Ascending aorta (tissue), 2 donors: ENCODE data around the gene OR6X1. TPM values are rescaled to one million over a fixed set of nuclear protein-coding genes. Genes with fewer than 3 reads are reported as not detected.

Experiments used
- DNase-seq, 2 donors: peaks; one replicate each; pipeline ENCODE4 v3.0.0-alpha.2; 2019; ENCODE audit warnings: low spot score in 2 of 2
- H3K27ac ChIP-seq, 2 donors: fragments of 200-600 bp; sonication (generic); one replicate each; pipeline ENCODE4 v1.5.1; 2016 to 2017; ENCODE audit warnings: mild to moderate bottlenecking in 1 of 2
- H3K27me3 ChIP-seq: fragments of 200-600 bp; sonication (generic); one replicate; pipeline ENCODE4 v1.5.1; 2017
- H3K36me3 ChIP-seq, 2 donors: fragments of 200-600 bp; sonication (generic); one replicate each; pipeline ENCODE4 v1.5.1; 2016
- H3K4me1 ChIP-seq, 2 donors: fragments of 200-600 bp; sonication (generic); one replicate each; pipeline ENCODE4 v1.5.1; 2016 to 2017; ENCODE audit warnings: mild to moderate bottlenecking in 1 of 2
- H3K4me3 ChIP-seq, 2 donors: fragments of 200-600 bp; sonication (generic); one replicate each; pipeline ENCODE4 v1.5.1; 2016 to 2017; ENCODE audit warnings: mild to moderate bottlenecking in 1 of 2
- H3K9me3 ChIP-seq, 2 donors: fragments of 200-600 bp; sonication (generic); one replicate each; pipeline ENCODE4 v1.5.1; 2016
- CTCF ChIP-seq, 3 experiments: fragments of 200-600 bp in 2 of 3; fragments of 450-650 bp in 1 of 3; sonication (generic) in 2 of 3; IDR thresholded peaks; one replicate each; pipeline ENCODE4 v1.5.1; 2016 to 2019; ENCODE audit warnings: antibody characterized with exemption in 3 of 3, mild to moderate bottlenecking in 1 of 3, moderate library complexity in 1 of 3
- intact Hi-C: fragments of 100-400 bp; cut with DNase I; formaldehyde crosslinking; loops from one replicate; pipeline ENCODE4 v1.15.1; 2023
- total RNA-seq: library from RNA; depleted of rRNA; stranded (reverse); fragments of >200 nt; gene quantifications from one replicate; pipeline ENCODE4 v1.1.0, GENCODE V29; 2016

The OR6X1 gene
- total RNA-seq, 1 donor from 2014 or later: not detected

- TF ChIP-seq CTCF (IDR thresholded peaks at IDR 0.05): peak in 2 of 3 experiments; percentile 11 to 30
- Histone ChIP-seq H3K27ac (no peak overlapping the region), H3K27me3 (no peaks in the 10 kb centered on the region), H3K4me3 (no peak overlapping the region), H3K9me3 (no peaks in the 10 kb centered on the region), H3K4me1 (no peaks in the 10 kb centered on the region), H3K36me3 (no peaks in the 10 kb centered on the region)
- no peak for DNase-seq
- intact Hi-C loops: no loop called here
These were observed 46.6 kb downstream of the OR6X1 start for GRCh38 chr11:123707606-123708205.

GRCh38 chr11:123707206-123707605 lies 47.1 kb downstream of the OR6X1 start:
- intact Hi-C loops: no loop called here
- no peak overlapping the region for H3K4me3 ChIP-seq
- H3K4me1 ChIP-seq: no peaks in the 10 kb centered on the region
- H3K9me3 ChIP-seq: no peaks in the 10 kb centered on the region
- H3K36me3 ChIP-seq: no peaks in the 10 kb centered on the region
- H3K27ac ChIP-seq: no peak overlapping the region
- no peak for DNase-seq
- H3K27me3 ChIP-seq: no peaks in the 10 kb centered on the region
- no peak for TF ChIP-seq CTCF (IDR thresholded peaks at IDR 0.05)

GRCh38 chr11:123704341-123704740 lies 50.0 kb downstream of the OR6X1 start:
- TF ChIP-seq CTCF (IDR thresholded peaks at IDR 0.05): no peak
- no peak overlapping the region for H3K27ac ChIP-seq
- intact Hi-C loops: no loop called here
- no peaks in the 10 kb centered on the region for H3K9me3 ChIP-seq
- no peak overlapping the region for H3K4me3 ChIP-seq
- H3K27me3 ChIP-seq: no peaks in the 10 kb centered on the region
- no peaks in the 10 kb centered on the region for H3K36me3 ChIP-seq
- H3K4me1 ChIP-seq: no peaks in the 10 kb centered on the region
- no peak for DNase-seq

Other genes starting within 250 kb of the OR6X1 start
- gene SCN3B, start 99.9 kb downstream of the OR6X1 start, total RNA-seq: 4.7 TPM
- 2.2 TPM for gene ZNF202, start 12.9 kb downstream of the OR6X1 start, total RNA-seq
- not detected for gene OR6M1, start 51.8 kb upstream of the OR6X1 start, total RNA-seq
- gene TMEM225, start 131.2 kb upstream of the OR6X1 start, total RNA-seq: not detected
- gene OR8D4, start 147.6 kb upstream of the OR6X1 start, total RNA-seq: not detected
- gene OR4D5, start 185.1 kb upstream of the OR6X1 start, total RNA-seq: not detected
- not detected for gene OR6T1, start 189.3 kb upstream of the OR6X1 start, total RNA-seq
- gene OR10S1, start 223.3 kb upstream of the OR6X1 start, total RNA-seq: not detected
- gene OR10G6, start 240.6 kb upstream of the OR6X1 start, total RNA-seq: not detected